Stimulated activated CD8-positive, alpha-beta memory T cell treated with anti-CD3 and anti-CD28 coated beads, Interleukin-4, amount 100 ng/mL, for 4 hours (primary cell): ENCODE data around the gene MAP4.
"Not testable (repeated sequence)": the region's sequence is repeated elsewhere in the genome, so short reads cannot be mapped to it uniquely, and the experiment has no call there.

ENCODE experiments used
- DNase-seq, 2 donors: peaks; one replicate each; pipeline ENCODE4 v3.0.0-alpha.2; 2020; ENCODE audit warnings: low read depth in 2 of 2, low spot score in 1 of 2

Gene MAP4

DNA sequence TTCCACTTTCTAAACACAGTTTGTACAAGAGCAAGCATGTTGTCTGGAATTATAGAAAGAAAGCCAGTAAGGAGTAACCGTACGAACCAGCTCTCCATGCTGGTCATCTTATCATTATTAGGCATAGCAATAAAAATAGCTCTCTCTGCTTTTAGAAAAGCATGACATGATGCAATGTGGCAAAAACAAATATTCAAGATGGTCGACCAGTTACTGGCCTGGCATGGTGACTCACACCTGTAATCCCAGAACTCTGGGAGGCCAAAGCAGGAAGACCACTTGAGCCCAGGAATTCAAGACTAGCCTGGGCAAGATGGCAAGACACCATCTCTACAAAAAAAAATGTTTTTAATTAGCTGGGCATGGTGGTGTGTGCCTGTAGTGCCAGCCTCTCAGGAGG lies 2.6 kb upstream of the MAP4 start:
- no peak for DNase-seq

DNA sequence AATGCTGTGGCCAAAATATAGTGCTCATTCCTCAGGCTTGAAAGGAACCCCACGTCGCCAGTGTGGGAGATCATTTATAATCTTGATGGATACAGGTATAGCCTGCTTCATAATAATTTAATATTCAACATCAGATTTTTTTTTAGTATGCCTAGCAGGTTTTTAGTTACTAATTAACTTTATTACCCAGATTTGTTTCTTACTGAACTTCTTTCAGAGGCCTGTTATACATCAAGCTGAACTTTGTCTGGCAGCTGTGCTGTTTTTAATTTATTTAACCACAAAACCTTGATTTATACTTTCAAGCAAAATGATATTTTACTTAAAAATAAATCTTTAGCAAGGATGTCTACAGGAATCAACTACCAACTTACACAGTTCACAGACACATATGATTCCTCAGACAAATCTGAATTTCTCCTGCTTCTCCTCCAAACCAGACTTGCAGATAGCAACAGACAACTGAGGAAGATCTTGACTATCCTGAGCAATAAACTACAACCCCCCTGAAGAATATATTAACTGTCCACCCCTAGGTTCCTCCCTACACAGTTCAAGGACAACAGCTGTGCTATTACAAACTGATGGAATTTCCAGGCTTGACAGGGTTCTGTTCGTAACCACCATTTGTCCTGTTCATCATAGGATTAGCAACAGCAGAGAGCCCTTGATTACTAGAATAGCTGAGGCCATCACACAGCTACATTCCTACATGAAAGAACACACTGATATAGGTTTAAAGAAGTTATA lies 610 bp downstream of the MAP4 start:
- DNase-seq, result no peak

DNA sequence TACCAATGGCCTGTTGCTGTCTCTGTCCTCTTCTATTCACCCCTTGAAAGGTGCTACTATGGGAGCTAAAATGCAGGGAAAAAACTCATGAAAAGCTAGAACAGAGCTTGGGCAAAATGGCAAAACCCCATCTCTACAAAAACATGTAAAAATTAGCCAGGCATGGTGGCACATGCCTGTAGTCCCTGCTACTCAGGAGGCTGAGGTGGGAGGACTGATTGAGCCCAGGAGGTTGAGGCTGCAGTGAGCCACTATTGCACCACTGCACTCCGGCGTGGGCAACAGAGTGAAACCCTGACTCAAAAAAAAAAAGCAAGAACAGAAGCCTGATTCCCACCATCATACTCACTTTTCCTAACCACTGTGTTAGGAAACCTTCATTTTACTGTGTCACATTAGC lies 1.9 kb downstream of the MAP4 start:
- no peak for DNase-seq

DNA sequence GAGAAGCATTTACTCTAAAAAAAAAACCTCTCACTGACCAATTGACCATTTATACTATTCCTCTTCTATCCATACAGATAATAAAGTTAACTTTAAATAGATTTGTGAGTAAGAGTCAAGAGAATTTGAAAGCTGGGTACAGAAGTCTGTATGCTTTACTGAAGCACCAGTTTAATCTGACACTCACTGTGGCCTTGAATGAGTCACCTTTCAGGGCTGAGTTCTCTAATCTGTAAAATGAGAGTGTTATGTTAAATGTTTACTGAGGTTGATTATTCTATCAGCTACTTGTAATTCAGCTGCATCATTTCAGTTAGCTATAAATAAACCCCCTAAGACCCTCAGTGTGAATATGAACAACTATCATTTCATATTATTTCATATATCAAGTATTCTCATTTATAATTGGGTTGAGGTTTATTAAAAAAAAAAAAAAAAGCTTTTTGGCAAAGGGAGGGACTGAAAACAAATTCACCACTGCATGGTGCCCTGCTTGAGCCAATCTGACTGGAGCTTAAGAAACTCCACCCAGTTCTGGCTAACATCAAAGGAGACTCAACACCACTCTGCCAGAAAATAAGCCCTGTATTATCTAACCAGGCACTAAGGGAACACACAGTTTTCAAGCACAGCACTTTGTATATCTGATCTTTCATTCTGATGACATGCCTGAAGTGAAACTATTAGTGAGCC lies 2.8 kb downstream of the MAP4 start:
- no peak for DNase-seq

DNA sequence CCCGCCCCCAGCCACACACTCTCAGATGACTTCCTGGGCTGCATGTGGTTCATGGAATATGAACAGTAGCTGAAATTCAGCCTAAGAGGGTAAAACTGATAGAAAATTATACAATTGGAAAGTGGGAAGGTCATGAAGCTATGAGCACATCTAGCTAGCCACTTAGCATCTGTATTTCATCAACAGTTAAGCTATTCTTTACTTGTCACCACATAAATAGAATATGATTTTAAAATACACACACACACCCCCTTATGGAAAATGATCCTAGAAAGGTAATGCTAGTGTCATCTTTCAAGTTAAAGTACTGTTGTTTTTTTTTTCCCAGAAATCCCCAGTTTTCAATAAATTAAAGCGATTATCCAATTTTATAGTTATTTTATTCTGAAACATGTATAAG lies 3.6 kb downstream of the MAP4 start:
- no peak for DNase-seq

DNA sequence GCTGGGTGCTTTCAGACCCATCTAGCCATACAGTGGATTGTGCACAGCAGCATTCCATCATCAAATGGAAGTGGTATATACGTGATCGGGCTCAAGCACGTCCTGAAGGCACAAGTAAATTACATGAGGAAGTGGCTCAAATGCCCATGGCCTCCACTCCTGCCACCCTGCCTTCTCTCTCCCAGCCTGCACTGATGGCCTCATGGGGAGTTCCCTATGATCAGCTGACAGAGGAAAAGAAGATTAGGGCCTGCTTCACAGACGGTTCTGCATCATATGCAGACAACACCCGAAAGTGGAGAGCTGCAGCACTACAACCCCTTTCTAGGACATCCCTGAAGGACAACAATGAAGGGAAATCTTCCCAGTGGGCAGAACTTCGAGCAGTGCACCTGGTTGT lies 8.2 kb downstream of the MAP4 start:
- DNase-seq, result not testable (repeated sequence)

DNA sequence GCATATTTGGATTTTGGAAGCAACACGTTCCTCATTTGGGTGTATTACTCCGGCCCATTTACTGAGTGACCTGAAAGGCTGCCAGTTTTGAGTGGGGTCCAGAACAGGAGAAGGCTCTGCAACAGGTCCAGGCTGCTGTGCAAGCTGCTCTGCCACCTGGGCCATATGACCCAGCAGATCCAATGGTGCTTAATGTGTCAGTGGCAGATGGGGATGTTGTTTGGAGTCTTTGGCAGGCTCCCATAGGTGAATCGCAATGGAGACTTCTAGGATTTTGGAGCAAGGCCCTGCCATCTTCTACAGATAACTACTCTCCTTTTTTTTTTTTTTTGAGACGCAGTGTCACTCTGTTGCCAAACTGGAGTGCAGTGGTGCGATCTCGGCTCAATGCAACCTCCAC lies 8.9 kb downstream of the MAP4 start:
- DNase-seq, result not testable (repeated sequence)

DNA sequence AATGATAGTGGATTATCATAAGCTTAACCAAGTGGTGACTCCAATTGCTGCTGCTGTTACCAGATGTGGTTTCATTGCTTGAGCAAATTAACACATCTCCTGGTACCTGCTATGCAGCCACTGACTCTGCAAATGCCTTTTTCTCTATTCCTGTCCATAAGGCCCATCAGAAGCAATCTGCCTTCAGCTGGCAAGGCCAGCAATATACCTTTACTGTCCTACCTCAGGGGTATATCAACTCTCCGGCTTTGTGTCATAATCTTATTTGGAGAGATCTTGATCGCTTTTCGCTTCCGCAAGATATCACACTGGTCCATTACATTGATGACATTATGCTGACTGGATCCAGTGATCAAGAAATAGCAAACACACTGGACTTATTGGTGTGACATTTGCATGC lies 9.4 kb downstream of the MAP4 start:
- not testable (repeated sequence) for DNase-seq

DNA sequence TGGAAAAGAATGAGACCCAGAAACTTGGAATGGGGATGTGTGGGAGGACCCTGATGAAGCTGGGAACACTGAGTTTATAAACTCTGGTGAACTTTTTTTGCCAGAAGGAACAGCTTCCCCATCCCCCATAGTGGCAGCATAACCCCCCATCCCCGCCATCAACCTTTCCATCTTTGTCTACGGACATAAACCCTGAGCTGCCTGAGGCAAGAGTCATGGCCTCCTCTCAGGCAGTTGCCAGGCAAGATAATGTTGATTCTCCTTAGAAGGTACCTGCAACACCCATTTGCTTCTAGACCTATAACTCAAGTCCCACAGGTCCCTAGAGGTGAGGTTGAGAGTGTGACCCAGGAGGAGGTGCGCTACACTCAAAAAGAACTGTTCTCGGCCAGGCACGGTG lies 11.5 kb downstream of the MAP4 start:
- no peak for DNase-seq

DNA sequence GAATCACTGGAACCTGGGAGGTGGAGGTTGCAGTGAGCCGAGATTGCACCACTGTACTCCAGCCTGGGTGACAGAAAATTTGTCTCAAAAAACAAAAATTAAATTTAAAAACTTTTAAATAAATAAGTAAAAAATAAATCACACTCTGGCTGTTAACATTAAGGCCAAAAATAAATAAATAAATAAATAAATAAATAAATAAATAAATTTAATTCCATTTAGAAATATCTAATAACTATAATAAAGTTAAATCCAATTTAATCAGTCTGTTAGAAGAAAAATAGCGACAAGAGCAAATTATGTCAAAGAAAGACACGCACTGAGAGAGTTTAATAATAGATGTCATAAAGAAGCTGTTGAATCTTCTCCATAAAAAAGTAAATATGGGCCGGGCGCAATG lies 13.4 kb downstream of the MAP4 start:
- DNase-seq, result no peak

DNA sequence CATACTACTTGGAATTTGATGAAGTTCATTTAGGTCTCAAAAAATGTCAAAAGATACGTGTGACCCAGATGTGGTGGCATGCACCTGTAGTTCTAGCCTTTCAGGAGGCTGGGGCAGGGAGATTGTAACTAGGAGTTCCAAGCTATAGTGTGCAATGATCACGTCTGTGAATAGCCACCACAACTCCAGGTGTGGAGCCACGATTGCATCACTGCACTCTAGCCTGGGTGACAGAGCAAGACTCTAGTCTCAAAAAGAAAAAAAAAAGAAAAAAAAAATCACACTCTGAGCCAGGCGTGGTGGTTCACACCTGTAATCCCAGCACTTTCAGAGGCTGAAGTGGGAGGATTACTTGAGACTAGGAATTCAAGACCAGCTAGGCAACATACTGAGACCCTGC lies 14.2 kb downstream of the MAP4 start:
- no peak for DNase-seq

DNA sequence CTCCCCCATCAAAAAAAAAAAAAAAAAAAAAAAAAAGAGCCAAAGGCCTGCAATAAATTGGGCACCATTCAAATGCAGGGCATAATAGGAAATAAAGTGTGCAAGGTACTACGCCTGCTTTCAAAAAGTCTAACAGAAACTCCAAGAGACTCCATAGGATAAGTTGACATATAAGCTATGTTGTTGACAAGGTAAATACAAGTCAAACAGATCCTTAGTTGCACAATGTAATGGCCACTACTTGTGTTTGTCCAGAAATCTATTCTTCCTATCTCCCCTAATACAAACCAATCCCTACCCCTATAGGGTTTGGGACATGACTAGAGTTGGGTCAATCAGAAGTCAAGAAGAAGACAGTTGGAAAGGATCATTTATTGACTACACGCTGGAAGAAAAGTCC lies 16.0 kb downstream of the MAP4 start:
- DNase-seq, result no peak

DNA sequence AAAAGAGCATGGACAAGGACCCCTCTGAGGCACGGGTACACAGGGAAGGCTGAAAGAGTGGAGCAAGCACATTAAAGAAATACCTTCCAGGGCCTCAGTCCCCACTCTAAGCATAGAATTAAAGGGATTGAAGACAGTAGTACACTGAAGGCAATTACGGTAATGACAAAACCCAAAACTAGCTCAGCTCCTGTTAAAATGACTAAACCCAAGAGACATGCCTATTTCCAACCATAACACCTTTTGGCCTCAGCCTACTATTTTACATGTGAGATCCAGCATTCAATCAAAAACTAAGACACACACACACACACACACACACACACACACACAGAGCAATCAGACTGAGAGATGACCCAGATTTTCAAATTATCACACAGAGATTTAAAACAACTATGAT lies 19.8 kb downstream of the MAP4 start:
- no peak for DNase-seq

DNA sequence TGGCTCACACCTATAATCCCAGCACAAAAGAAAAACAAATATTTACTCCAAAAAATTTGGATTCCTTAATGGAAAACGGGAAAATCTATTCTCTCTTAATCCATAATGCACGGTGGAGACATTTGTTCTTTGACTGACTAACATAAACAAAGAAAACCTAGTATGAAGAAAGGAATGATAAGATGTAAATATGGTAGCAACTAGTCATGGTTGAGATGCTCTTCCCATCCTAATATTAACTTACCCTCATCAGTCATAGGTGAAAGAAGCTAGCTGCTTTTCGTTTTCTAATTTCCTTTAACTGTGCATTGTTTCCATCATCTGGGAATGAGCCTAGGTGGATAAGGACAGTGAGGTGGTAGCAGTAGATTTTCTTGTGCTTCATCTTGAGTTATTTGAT lies 22.0 kb downstream of the MAP4 start:
- no peak for DNase-seq

DNA sequence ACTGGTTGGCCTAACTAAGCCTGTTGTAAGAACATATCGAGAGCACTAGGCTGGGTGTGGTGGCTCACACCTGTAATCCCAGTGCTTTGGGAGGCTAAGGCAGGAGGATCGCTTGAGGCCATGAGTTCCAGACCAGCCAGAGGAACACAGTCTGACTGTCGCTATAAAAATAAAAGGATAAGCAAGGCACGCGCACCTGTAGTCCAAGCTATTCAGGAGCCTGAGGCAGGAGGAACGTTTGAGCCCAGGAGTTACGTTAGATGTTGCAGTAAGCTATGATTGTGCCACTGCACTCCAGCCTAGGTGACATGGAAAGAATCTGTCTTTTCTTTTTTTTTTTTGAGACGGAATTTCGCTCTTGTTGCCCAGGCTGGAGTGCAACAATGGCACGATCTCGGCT lies 24.9 kb downstream of the MAP4 start:
- DNase-seq, result no peak

DNA sequence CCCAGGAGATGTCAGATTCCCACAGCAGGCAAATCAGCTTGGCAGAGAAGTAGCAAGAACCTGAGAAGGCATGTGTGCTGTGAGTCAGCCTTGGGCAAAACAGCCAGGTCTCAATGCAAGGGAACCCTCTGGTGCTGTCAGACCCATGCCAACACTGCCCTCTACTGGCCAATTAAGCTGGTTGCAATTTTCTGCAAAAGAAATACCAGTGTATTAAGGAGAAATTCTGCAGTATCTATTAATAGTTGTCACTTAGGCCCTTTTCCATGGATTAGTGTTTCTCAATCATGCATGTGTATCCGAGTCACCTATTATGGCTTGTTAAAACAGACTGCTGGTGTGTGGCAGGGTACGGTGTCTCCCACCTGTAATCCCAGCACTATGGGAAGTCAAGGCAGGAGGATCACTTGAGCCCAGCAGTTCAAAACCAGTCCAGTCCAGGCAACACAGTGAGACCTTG lies 26.2 kb downstream of the MAP4 start:
- DNase-seq, result peak; percentile 41 to 47

DNA sequence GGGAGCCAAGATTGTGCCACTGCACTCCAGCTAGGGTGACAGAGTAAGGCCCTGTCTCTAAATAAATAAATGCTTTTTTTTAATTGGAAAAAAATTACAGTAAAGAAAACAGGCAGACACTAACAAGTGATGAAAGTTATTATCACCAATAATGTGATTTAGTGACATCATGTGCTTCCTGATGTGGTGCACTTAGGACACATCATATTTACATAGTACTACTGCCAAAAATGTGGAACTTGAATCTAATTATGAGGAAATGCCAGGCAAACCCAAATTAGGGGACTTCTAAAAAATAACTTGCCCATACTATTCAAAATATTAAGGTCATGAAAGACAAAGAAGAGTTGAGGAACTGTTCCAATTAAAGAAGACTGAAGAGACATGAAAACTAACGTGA lies 30.8 kb downstream of the MAP4 start:
- no peak for DNase-seq

DNA sequence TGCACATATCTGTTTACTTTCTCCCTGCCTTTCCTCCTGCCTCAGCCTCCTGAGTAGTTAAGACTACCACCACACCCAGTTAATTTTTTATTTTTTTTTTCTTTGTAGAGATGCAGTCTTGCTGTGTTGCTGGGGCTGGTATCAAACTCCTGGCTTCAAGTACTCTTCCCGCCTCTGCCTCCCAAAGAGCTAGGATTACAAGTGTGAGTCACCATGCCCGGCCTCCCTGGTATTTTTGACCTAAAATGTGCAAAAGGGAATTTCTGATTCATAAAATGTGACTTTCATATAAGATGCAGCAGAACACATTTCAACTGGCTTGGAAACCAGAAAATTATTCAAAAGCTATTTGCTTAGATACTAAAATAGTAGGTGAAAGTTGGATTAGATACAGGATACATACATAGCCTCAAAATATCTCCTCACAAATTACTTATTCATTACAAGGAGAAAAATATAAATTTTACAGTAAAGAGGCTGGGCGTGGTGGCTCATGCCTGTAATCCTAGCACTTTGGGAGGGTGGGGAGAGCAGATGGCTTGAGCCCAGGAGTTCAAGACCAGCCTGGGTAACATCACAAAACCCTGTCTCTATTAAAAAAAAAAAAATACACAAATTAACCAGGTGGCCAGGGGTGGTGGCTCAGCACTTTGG lies 32.0 kb downstream of the MAP4 start:
- no peak for DNase-seq

DNA sequence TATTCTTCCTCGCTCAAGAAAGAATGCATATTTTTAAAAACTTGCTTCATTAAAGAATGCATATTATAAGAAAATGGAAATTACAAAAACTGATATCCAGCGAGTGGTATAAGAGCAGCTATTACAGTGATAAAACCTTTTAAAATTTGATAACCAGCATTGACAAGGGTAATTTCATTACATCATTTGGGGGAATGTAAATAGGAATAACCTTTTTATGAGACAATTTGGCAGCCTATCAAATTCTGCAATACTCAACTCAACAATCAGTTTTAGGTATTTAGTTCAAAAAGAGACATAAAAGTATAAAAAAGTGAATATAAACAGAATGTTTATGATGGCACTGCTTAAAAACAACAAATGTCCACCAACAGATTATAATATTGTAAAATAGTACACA lies 35.4 kb downstream of the MAP4 start:
- no peak for DNase-seq

DNA sequence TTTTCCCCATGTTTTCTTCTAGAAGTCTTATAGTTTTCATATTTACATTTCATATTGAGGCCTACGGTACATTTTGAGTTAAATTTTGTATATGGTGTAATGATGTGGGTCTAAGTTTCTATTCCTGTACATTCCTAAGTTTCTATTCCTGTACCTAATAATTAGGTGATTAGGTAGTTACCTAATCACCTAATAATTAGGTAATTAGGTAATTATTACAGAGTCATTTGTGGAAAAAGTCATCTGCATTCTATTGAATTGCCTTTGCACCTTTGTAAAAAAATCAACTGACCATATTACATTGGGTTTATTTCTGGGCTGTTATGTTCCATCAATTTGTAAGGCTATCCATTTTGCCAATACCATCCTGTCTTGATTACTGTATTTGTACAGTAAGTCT lies 37.1 kb downstream of the MAP4 start:
- no peak for DNase-seq

DNA sequence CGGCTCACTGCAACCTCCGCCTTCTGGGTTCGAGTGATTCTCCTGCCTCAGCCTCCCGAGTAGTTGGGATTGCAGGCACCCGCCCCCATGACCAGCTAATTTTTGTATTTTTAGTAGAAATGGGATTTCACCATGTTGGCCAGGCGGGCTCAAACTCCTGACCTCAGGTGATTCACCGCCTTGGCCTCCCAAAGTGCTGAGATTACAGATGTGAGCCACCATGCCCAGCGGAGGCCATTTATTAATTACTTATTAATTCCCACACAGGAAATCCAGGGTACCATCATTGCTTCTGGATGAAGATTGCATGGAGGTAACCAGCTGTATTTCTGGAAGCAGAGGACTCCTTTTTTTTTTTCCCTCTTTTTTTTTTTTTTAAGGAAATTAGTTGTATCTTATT lies 37.8 kb downstream of the MAP4 start:
- DNase-seq, result no peak

DNA sequence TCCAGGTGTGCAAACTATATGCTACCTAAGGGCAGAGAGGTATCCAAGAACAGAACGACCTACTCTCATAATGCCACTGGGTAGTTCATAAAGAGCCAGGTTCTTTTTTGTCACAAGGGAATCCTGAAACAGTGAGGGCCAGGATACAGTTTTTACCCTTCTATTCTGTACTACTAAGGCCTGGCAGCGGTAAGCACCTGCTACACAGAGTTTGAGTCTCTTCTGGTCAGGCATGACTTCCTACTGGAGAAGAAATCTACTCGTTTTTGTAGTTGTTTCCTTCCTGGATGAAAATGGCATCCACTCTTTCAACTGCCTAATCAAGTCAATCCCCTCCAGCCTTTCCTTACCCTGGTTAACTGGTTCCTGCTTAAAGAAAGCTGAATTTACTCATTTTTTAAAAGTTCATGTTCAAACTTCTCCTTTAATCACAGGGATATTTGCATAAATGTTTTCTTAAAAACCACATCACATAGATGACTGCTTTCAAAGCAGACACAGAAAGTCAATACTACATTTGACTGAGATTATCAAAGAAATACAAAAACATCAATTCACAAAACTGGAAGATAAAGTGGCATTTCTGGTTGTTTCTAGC lies 40.0 kb downstream of the MAP4 start:
- DNase-seq, result no peak
